ENCODE data around the gene CCDC116. TPM values are rescaled to one million over a fixed set of nuclear protein-coding genes. Genes with fewer than 3 reads are reported as not detected.
A peak's percentile ranks its signal among the peaks of the same experiment; 100 is the strongest.

The CCDC116 gene
- total RNA-seq, 1 donor from 2014 or later: 0.69 TPM

GRCh38 chr22:21629255-21630149 is 3.1 kb upstream of the CCDC116 start, which contains the start of gene YDJC:
Gene YDJC (minus strand): TSS chr22:21630022. CDS start chr22:21630014, 8 bp downstream.
- ATAC-seq: peak; percentile 96
- TF ChIP-seq CTCF (IDR thresholded peaks at IDR 0.05): peak; percentile 53
- Histone ChIP-seq H3K27me3 (no peaks in the 10 kb centered on the region), H3K36me3 (no peaks in the 10 kb centered on the region), H3K27ac (peak within 1 kb of the TSS; percentile 80), H3K4me1 (peaks cover 4% of the 10 kb centered on the region), H3K4me3 (peak within 1 kb of the TSS; percentile 97), H3K9me3 (no peaks in the 10 kb centered on the region)
- peak; percentile 96 for DNase-seq
- intact Hi-C loops (cut with DNase I): no loop called here

- no peak overlapping the region for H3K4me3 ChIP-seq
- no peaks in the 10 kb centered on the region for H3K9me3 ChIP-seq
- no peaks in the 10 kb centered on the region for H3K27me3 ChIP-seq
- intact Hi-C loops (cut with DNase I): no loop called here
- H3K27ac ChIP-seq: no peak overlapping the region
- no peak for ATAC-seq
- no peaks in the 10 kb centered on the region for H3K36me3 ChIP-seq
- H3K4me1 ChIP-seq: peaks cover 3% of the 10 kb centered on the region
- TF ChIP-seq CTCF (IDR thresholded peaks at IDR 0.05): no peak
- DNase-seq: no peak
These were observed 1.5 kb upstream of the CCDC116 start for GRCh38 chr22:21631025-21631424.

- ATAC-seq: no peak
- Histone ChIP-seq H3K27ac (no peak overlapping the region), H3K36me3 (no peaks in the 10 kb centered on the region), H3K9me3 (no peaks in the 10 kb centered on the region), H3K4me1 (peaks cover 3% of the 10 kb centered on the region), H3K27me3 (no peaks in the 10 kb centered on the region), H3K4me3 (no peak overlapping the region)
- no peak for DNase-seq
- no peak for TF ChIP-seq CTCF (IDR thresholded peaks at IDR 0.05)
- intact Hi-C loops (cut with DNase I): no loop called here
These were observed 371 bp downstream of the CCDC116 start for GRCh38 chr22:21632931-21633330.

DNA sequence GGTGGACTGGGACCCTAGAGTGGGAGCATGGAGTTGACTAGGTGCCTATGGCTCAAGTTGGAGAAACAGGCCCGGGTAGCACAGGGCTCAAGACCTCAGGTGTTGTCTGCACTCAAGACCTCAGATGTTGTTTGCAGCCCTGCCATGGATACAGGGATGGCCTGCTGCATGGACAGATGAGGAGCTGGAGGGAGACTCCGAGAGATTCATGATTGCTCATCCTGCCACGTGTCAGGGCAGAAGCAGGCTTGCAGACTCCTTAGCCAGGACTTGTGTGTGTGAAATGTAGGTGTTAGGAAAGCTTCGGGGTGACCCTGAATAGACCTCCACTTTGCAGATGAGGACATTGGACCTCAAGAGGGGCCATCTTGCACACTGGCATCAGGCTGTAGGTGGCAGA is 921 bp downstream of the CCDC116 start:
- no peak for DNase-seq
- H3K36me3 ChIP-seq: no peaks in the 10 kb centered on the region
- no peak overlapping the region for H3K4me3 ChIP-seq
- TF ChIP-seq CTCF (IDR thresholded peaks at IDR 0.05): no peak
- intact Hi-C loops (cut with DNase I): no loop called here
- no peak for ATAC-seq
- H3K4me1 ChIP-seq: peaks cover 3% of the 10 kb centered on the region
- no peaks in the 10 kb centered on the region for H3K9me3 ChIP-seq
- H3K27ac ChIP-seq: no peak overlapping the region
- no peaks in the 10 kb centered on the region for H3K27me3 ChIP-seq

GRCh38 chr22:21634081-21634480 is 1.5 kb downstream of the CCDC116 start:
- ATAC-seq (no peak), DNase-seq (no peak)
- Histone ChIP-seq H3K36me3 (no peaks in the 10 kb centered on the region), H3K27ac (no peak overlapping the region), H3K4me3 (no peak overlapping the region), H3K9me3 (no peaks in the 10 kb centered on the region), H3K4me1 (peaks cover 3% of the 10 kb centered on the region), H3K27me3 (no peaks in the 10 kb centered on the region)
- intact Hi-C loops (cut with DNase I): no loop called here
- no peak for TF ChIP-seq CTCF (IDR thresholded peaks at IDR 0.05)

All from upper lobe of right lung (tissue), 1 donor.